SK-MEL-5 (cell line): Measurements from ENCODE around the gene SLC35B2. TPM values are rescaled to one million over a fixed set of nuclear protein-coding genes. Genes with fewer than 3 reads are reported as not detected.

ENCODE experiments used
- DNase-seq: peaks from one replicate; pipeline ENCODE4 v3.0.0-alpha.2; 2016; ENCODE audit warnings: low read depth, low spot score
- in situ Hi-C: cut with HindIII; loops from 2 replicates; pipeline ENCODE4 v1.10.0; 2016; ENCODE audit warnings: low sequenced_read_pairs, high pct_unique_total_duplicates, low pct_unique_long_range_greater_than_20kb
- total RNA-seq: library from RNA; depleted of rRNA; stranded (reverse); fragments of >200 nt; shearing (Covaris generic); gene quantifications from 2 replicates; pipeline ENCODE4 v1.2.3, GENCODE V29; 2014

The SLC35B2 gene
- total RNA-seq, 1 experiment from 2014 or later: 334 TPM

GRCh38 chr6:44230034-44230675 lies 27.2 kb downstream of the SLC35B2 start:
- in situ Hi-C loops: no loop called here
- DNase-seq: no peak

DNA sequence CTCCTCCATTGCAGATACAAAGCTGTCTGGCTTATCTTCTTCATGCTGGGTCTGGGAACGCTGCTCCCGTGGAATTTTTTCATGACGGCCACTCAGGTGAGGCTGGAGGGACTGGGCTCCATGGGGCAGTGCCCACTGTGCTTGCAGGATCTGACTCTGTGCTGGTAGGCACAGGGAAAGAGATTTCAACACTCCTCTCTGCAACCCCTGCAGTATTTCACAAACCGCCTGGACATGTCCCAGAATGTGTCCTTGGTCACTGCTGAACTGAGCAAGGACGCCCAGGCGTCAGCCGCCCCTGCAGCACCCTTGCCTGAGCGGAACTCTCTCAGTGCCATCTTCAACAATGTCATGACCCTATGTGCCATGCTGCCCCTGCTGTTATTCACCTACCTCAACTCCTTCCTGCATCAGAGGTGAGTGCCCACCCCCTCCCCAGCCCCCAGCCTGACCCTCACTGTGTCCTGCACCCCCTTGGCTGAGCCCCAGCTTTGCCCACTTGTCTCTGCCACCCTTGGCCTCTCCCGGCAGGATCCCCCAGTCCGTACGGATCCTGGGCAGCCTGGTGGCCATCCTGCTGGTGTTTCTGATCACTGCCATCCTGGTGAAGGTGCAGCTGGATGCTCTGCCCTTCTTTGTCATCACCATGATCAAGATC lies 27.8 kb downstream of the SLC35B2 start:
- in situ Hi-C loops: no loop called here
- no peak for DNase-seq

- DNase-seq: no peak
- in situ Hi-C loops: no loop called here
Measured at GRCh38 chr6:44228836-44229235, 28.5 kb downstream of the SLC35B2 start.

DNA sequence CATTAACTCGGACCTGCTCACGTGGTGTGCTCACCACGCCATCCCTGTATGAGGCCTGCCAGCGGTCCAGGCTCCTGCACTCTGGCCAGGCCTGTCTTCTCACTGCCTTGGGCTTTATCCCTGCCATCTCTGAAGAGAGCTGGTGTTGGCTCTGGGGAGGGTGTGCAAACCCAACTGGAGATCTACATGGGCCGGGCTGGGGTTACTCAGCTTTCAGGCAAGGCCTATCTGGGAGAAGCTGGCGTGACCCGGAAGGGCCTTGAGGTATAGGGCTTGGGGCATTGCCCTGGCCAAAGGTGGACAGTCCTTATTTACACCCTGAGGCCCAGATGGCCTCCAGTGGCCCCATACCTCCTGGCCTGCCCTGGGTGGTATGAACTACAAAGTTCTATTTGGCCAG lies 28.9 kb downstream of the SLC35B2 start:
- DNase-seq: no peak
- in situ Hi-C loops: no loop called here

DNA sequence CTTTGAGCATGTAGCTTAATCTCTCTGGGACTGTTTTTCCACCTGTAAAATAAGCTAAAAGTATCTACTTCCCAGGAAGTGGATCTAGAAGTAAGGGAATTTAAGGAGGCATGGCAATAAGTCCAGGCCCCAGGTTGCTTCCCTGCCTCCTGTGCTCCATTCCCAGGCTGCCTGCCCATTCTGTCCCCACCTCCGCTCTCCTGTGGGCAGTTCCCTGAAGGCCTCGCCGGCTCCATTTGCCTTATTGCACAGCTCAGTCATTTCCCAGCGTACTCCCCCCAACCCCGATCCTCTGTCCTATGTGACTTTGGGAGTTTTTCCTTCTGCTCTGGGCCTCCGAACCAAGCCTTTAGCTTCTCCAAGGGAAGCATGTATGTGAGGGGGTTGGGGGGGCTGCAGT lies 29.3 kb downstream of the SLC35B2 start:
- no peak for DNase-seq
- in situ Hi-C loops: no loop called here

- in situ Hi-C loops: no loop called here
- no peak for DNase-seq
Measured at GRCh38 chr6:44227148-44227793, 30.1 kb downstream of the SLC35B2 start.

DNA sequence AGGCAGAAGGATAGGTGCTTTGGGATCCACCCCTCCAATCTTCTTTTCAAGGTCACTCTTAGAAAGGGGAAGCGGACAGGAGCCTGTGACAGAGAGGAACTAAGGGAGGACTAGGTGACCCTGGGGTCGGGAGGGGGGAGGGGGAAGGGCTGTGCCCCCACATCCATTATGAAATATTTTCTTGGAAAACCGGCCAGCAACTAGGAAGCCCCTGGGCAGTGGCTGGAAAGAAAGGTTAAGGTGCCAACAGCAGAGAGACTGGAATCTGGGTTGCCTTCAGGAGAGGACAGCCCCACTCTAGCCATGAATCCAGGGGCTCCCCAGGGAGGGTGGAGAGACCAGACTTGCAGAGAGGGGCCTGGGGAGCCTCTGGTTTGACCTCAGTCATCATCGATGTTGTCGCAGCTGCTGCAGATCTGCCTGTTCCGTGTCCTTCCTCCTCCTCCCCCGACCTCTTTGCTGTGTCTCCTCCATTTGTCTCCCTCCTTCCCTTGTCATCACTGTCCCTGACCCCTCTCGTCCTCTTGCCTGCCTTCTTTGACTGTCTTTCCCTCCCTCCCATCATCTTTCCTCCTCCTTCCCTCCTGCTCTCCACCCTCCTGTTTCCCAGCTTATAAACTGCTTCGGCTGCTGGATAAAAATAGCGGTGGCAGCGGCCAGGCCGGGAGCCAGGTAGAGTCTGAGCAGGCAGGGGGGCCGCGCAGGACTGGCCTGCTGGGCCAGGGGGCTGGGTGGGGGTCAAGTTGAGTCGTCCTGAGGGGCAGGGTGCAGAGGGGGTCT lies 30.8 kb downstream of the SLC35B2 start:
- no peak for DNase-seq
- in situ Hi-C loops: no loop called here

GRCh38 chr6:44225579-44226325 lies 31.6 kb downstream of the SLC35B2 start:
- in situ Hi-C loops: no loop called here

DNA sequence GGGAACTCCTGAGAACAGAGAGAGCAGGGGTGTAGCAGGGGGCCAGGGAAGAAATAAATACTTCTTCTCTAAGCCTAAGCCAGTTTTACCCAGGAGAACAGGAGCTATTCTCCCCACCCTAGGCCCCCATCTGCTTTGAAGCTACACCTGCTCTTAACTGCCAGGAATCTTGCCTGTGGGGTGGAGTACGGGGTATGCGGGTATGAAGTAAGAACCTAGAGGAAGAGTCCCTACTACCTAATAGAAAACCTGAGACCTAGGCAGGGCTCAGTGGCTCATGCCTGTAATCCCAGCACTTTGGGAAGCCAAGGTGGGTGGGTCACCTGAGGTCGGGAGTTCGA lies 32.4 kb downstream of the SLC35B2 start:
- DNase-seq: no peak
- in situ Hi-C loops: no loop called here

More at GRCh38 chr6:44225579-44226325, 31.6 kb downstream of the SLC35B2 start:
- no peak for DNase-seq

DNA sequence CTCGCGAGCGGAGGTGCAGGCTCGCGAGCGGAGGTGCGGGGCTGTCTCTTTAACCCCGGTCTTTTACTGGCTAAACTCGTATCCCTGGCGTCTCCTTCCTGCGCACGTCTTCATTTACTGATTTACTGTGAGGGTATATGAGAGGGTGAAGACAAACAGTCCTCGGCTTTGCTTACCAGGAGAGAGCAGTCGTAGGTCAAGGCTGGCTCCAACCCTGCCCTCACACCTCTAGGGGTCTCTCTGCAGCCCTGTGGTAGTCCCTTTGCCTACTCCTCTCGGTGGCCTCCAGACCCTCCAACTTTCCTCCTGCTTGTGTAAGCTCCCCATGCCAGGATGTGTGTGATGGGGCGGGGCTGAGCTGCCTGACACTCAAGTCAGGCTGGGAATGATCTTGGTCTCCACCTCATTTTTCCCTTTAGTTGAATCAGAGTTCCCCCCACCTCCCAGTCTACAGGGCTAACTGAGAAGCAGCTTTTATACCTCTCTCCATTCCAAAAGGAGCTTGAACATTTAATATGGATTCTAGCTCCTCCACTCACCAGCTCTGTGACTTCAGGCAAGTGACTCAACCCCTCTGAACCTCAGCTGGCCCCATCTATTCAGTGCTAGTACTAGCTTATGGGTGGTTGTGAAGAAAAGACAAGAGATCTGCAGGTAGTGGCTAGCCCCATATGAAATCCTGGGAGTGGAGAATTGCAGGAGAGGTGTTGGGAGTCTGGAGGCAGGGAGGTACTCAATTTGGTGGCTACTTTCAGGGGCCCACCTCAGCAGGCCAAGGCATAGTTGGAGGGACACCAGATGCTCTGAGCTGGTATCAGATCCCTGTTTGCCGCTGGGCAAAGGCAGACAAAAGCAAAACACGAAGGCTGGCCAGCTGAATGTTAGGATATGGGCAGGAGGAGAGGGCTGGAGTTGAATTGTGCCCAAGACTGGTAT lies 33.0 kb downstream of the SLC35B2 start:
- no peak for DNase-seq
- in situ Hi-C loops: no loop called here

DNA sequence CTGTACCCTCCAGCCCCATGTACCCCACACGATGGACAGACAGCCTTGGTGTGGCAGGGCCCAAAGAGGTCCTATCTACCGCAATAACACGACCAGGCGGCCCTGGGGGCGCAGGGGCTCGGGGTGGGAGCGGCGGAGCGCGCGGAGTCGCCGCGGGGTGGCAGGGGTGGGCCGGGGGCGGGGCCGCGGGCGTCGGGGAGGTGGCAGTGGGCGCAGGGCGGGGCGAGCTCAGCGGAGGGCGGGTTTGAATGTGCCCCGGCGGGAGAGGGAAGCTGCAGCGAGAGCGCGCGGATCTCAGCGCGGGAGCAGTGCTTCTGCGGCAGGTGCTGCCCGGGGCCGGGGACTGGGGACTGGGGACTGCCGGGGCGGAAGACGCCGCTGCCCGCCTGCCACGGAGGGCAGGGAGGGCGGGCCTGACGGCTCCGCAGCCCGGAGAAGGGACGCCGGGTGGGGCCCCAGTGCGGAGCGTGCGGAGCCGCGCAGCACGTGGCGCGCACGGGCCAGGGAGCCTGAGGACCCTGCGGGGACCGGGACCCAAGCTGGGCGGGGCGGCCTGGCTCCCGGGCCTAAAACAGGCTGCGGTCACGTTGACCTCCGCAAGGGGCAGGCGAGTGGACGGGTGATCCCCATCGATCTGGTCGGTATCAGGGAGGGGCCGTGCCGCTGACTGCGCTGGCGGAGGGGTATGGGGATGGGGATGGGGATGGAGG lies 33.9 kb downstream of the SLC35B2 start, which contains the start of gene SLC29A1:
SLC29A1 (plus strand) TSS at position 277 of the 710 bp plus-strand sequence. CDS start 3,719 bp downstream, outside the sequence.
- DNase-seq: peak; percentile 64
- in situ Hi-C loops: no loop called here

- DNase-seq: no peak
- in situ Hi-C loops: no loop called here
Measured at GRCh38 chr6:44222486-44223318, 34.6 kb downstream of the SLC35B2 start.

DNA sequence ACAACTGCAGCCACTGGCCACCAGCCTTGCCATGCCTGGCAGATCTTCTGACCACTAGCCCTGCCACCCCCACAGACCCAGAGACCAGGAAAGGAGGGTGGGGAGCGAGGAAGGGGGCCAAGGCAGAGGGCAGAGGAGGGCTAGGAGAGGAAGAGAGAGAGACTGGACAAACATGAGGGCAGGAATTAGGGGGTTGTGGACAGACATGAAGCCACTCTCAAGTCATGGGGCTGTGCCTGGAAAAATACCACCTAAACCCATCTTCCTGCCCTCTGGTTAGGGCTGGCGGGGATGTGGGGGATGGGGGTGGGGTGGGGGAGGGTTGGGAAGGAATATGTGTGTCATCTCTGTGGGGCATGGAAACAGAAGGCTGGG lies 35.4 kb downstream of the SLC35B2 start:
- in situ Hi-C loops: no loop called here
- no peak for DNase-seq

GRCh38 chr6:44221291-44221960 lies 35.9 kb downstream of the SLC35B2 start:
- in situ Hi-C loops: no loop called here

DNA sequence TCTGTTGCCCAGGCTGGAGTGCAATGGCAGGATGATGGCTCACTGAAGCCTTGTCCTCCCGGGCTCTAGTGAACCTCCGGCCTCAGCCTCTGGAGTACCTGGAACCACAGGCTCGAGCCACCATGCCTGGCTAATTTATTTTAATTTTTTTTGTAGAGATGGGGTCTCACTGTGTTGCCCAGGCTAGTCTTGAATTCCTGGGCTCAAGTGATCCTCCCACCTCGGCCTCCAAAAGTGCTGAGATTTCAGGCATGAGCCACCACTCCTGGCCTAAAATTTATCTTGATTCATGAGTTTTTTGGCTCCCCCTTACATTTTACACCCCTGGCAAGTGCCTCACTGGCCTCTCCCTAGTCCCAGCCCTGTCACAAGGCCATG lies 36.4 kb downstream of the SLC35B2 start:
- in situ Hi-C loops: no loop called here
- DNase-seq: no peak

More at GRCh38 chr6:44221291-44221960, 35.9 kb downstream of the SLC35B2 start:
- DNase-seq: peak; percentile 68
